ENCODE measurements around the gene MALRD1.

Gene MALRD1

GRCh38 chr10:19518109-19518508 lies 469.5 kb downstream of the MALRD1 start:
- TF ChIP-seq, protein P1, sequence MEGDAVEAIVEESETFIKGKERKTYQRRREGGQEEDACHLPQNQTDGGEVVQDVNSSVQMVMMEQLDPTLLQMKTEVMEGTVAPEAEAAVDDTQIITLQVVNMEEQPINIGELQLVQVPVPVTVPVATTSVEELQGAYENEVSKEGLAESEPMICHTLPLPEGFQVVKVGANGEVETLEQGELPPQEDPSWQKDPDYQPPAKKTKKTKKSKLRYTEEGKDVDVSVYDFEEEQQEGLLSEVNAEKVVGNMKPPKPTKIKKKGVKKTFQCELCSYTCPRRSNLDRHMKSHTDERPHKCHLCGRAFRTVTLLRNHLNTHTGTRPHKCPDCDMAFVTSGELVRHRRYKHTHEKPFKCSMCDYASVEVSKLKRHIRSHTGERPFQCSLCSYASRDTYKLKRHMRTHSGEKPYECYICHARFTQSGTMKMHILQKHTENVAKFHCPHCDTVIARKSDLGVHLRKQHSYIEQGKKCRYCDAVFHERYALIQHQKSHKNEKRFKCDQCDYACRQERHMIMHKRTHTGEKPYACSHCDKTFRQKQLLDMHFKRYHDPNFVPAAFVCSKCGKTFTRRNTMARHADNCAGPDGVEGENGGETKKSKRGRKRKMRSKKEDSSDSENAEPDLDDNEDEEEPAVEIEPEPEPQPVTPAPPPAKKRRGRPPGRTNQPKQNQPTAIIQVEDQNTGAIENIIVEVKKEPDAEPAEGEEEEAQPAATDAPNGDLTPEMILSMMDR (IDR thresholded peaks at IDR 0.05; ENCODE audit: low read depth, low read length), result no peak
- no peak for DNase-seq (ENCODE audit: low read depth in 2 of 2)
- no peak overlapping the region for H3K4me3 ChIP-seq (replicated peaks in 1 of 2; ENCODE audit: low read depth in 2 of 2, low read length in 2 of 2)

- TF ChIP-seq, protein P1 (IDR thresholded peaks at IDR 0.05; ENCODE audit: low read depth, low read length), result no peak
- no peak for DNase-seq (ENCODE audit: low read depth in 2 of 2)
- H3K4me3 ChIP-seq (replicated peaks in 1 of 2; ENCODE audit: low read depth in 2 of 2, low read length in 2 of 2), result no peak overlapping the region
These were observed 470.0 kb downstream of the MALRD1 start for GRCh38 chr10:19518632-19519031.

DNA sequence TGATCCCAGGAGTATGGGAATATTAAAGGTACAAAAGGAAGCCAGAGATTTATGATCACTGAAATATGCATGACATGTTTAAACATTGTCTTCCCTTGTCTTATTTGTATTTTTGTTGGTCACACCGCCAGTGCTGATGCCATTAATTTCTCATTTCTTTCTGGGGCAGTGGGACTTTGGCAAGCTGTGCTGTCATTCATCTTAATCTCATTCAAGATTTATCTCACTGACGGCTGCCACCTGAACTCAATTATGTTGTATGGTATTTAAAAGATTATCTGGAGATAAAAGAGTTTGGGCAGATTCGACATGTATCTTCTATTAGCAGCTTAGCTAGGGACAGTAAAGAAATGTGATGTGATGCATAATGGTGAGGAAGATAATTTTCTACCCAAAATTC lies 482.7 kb downstream of the MALRD1 start:
- DNase-seq (ENCODE audit: low read depth in 2 of 2), result no peak
- TF ChIP-seq, protein P1 (IDR thresholded peaks at IDR 0.05; ENCODE audit: low read depth, low read length), result no peak
- no peak overlapping the region for H3K4me3 ChIP-seq (replicated peaks in 1 of 2; ENCODE audit: low read depth in 2 of 2, low read length in 2 of 2)

- TF ChIP-seq, protein P1 (IDR thresholded peaks at IDR 0.05; ENCODE audit: low read depth, low read length), result no peak
These were observed 483.8 kb downstream of the MALRD1 start for GRCh38 chr10:19532411-19532810.

DNA sequence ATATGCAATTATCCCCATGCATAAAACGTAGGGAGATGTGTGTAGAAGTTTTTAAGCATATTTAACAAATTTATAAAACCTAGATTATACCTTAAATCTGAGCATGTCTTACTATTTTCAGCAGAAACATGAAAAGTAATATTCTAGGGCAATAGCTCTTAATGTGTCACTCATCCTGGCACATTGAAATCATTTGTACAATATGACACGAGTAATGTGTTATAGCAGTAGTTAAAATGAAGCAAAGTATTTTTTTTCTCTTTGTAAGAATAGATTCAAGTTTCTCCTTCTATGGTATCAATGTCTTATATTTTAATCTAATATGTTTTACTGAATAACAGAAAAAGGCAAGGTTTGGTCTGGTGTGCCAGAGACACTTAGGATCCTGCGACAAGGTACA lies 492.7 kb downstream of the MALRD1 start:
- no peak overlapping the region for H3K4me3 ChIP-seq (replicated peaks in 1 of 2; ENCODE audit: low read depth in 2 of 2, low read length in 2 of 2)
- TF ChIP-seq, protein P1 (IDR thresholded peaks at IDR 0.05; ENCODE audit: low read depth, low read length), result no peak
- no peak for DNase-seq (ENCODE audit: low read depth in 2 of 2)

More at GRCh38 chr10:19532411-19532810, 483.8 kb downstream of the MALRD1 start:
- DNase-seq (ENCODE audit: low read depth in 2 of 2), result no peak
- no peak overlapping the region for H3K4me3 ChIP-seq (replicated peaks in 1 of 2; ENCODE audit: low read depth in 2 of 2, low read length in 2 of 2)

- TF ChIP-seq, protein P1 (IDR thresholded peaks at IDR 0.05; ENCODE audit: low read depth, low read length), result no peak
- no peak overlapping the region for H3K4me3 ChIP-seq (replicated peaks in 1 of 2; ENCODE audit: low read depth in 2 of 2, low read length in 2 of 2)
- no peak for DNase-seq (ENCODE audit: low read depth in 2 of 2)
These were observed 497.6 kb downstream of the MALRD1 start for GRCh38 chr10:19546224-19546623.

- H3K4me3 ChIP-seq (replicated peaks in 1 of 2; ENCODE audit: low read depth in 2 of 2, low read length in 2 of 2), result no peak overlapping the region
- TF ChIP-seq, protein P1 (IDR thresholded peaks at IDR 0.05; ENCODE audit: low read depth, low read length), result no peak
- no peak for DNase-seq (ENCODE audit: low read depth in 2 of 2)
These were observed 500.9 kb downstream of the MALRD1 start for GRCh38 chr10:19549503-19549902.
